GM12878 (cell line): Measurements from ENCODE around the gene PCK2. TPM values are rescaled to one million over a fixed set of nuclear protein-coding genes. Genes with fewer than 3 reads are reported as not detected.

ENCODE experiments used
- ATAC-seq: fragments of 200-7000 bp; cut with Tn5 transposase; 3 replicates; pipeline ENCODE4 v1.9.1; 2020; ENCODE audit warnings: mild to moderate bottlenecking, moderate library complexity
- BruUV-seq: library from RNA; stranded (reverse); fragments of 400-500 nt; replicated peaks from 2 replicates; lab custom pipeline; 2021; lab: Mats Ljungman, UMichigan
- CTCF ChIA-PET: fragments of 300-600 bp; sonication (Branson Sonifier 250); formaldehyde crosslinking; extraction: SDS; loops from one replicate; lab custom pipeline; 2021; ENCODE audit warnings: inconsistent platforms; lab: Yijun Ruan, JAX
- POLR2A ChIA-PET: fragments of 350-600 bp; formaldehyde crosslinking; extraction: SDS; loops from one replicate; lab custom pipeline; 2021; ENCODE audit warnings: inconsistent platforms; lab: Charles Lee
- RAD21 ChIA-PET: fragments of 300-600 bp; sonication (Branson Sonifier 250); formaldehyde crosslinking; loops from one replicate; lab custom pipeline; 2023; ENCODE audit warnings: antibody characterized with exemption; ENCODE audit not compliant: unreplicated experiment; lab: Charles Lee
- SMC1A ChIA-PET: fragments of 300-600 bp; sonication (Branson Sonifier 250); formaldehyde crosslinking; loops from one replicate; lab custom pipeline; 2023; ENCODE audit not compliant: unreplicated experiment, uncharacterized antibody; lab: Charles Lee
- DNase-seq: peaks from one replicate; pipeline ENCODE4 v3.0.0-alpha.2; 2011; ENCODE audit warnings: low read depth, low spot score
- FAIRE-seq: peaks from 3 replicates; lab custom pipeline; 2011; peaks lifted over from hg19 to GRCh38; lab: Jason Lieb, UNC
- H2AFZ ChIP-seq: 2 replicates; pipeline ENCODE4 v1.6.0; 2011; ENCODE audit warnings: low read depth, low read length, control low read depth; ENCODE audit not compliant: control insufficient read depth
- H3K27ac ChIP-seq: 2 replicates; pipeline ENCODE4 v1.5.1; 2011; ENCODE audit warnings: control low read depth; ENCODE audit not compliant: control insufficient read depth, insufficient read depth
- H3K27me3 ChIP-seq, 2 experiments: replicated peaks in 1 of 2; 2 replicates each; pipeline versions ENCODE4 v1.6.0 to v1.6.1; 2011; ENCODE audit warnings: low read length in 1 of 2; ENCODE audit not compliant: control insufficient read depth in 2 of 2, insufficient read depth in 2 of 2
- H3K36me3 ChIP-seq, 2 experiments: 2 replicates each; pipeline ENCODE4 v1.5.1; 2011; ENCODE audit warnings: low read length in 1 of 2; ENCODE audit not compliant: control insufficient read depth in 2 of 2, insufficient read depth in 2 of 2
- H3K4me1 ChIP-seq: 2 replicates; pipeline ENCODE4 v1.6.1; 2011; ENCODE audit warnings: mild to moderate bottlenecking, low read length, moderate library complexity, mixed read lengths; ENCODE audit not compliant: control insufficient read depth, insufficient read depth
- H3K4me2 ChIP-seq: 2 replicates; pipeline ENCODE4 v1.6.0; 2011; ENCODE audit warnings: control low read depth; ENCODE audit not compliant: control insufficient read depth, insufficient read depth
- H3K4me3 ChIP-seq: fragments of 200-600 bp; sonication (generic); 2 replicates; pipeline ENCODE4 v1.5.1; 2016
- H3K79me2 ChIP-seq: 2 replicates; pipeline ENCODE4 v1.6.0; 2011; ENCODE audit warnings: low read length; ENCODE audit not compliant: control insufficient read depth, insufficient read depth
- H3K9ac ChIP-seq: 2 replicates; pipeline ENCODE4 v1.8.0; 2011; ENCODE audit warnings: low read length, control low read depth, mixed read lengths; ENCODE audit not compliant: control insufficient read depth, insufficient read depth
- H3K9me3 ChIP-seq: replicated peaks from 3 replicates; pipeline ENCODE4 v1.5.1; 2011; ENCODE audit warnings: mild to moderate bottlenecking, low read length; ENCODE audit not compliant: control insufficient read depth, insufficient read depth
- H4K20me1 ChIP-seq: 2 replicates; pipeline ENCODE4 v1.6.0; 2011; ENCODE audit not compliant: control insufficient read depth, insufficient read depth
- CHD1 ChIP-seq: IDR thresholded peaks from 2 replicates; pipeline ENCODE4 v1.6.1; 2012; ENCODE audit warnings: low read depth, low read length, improper control_type of control experiment
- E2F8 ChIP-seq: fragments of 450-650 bp; IDR thresholded peaks from 2 replicates; pipeline ENCODE4 v1.6.1; 2018; ENCODE audit warnings: mild to moderate bottlenecking, low read depth, moderate library complexity; ENCODE audit not compliant: partially characterized antibody
- HDAC2 ChIP-seq: fragments of 200-600 bp; sonication (generic); IDR thresholded peaks from 2 replicates; pipeline ENCODE4 v1.6.1; 2017
- MXI1 ChIP-seq: fragments of 150-350 bp; IDR thresholded peaks from 2 replicates; pipeline ENCODE4 v1.6.1; 2011; ENCODE audit warnings: low read depth, mild to moderate bottlenecking, inconsistent platforms, low read length, improper control_type of control experiment
- POLR2A ChIP-seq: IDR thresholded peaks from 2 replicates; pipeline ENCODE4 v1.6.1; 2011; ENCODE audit warnings: low read depth, mild to moderate bottlenecking, low read length
- RELB ChIP-seq: fragments of 450-650 bp; IDR thresholded peaks from 2 replicates; pipeline ENCODE4 v1.6.1; 2017; ENCODE audit warnings: low read depth, mild to moderate bottlenecking, moderate library complexity
- ZBTB11 ChIP-seq: fragments of 450-650 bp; formaldehyde crosslinking; IDR thresholded peaks from 2 replicates; pipeline ENCODE4 v1.5.0; 2022; ENCODE audit warnings: mild to moderate bottlenecking, missing genetic modification characterization
- WGBS: methylation state at CpG from one replicate; pipeline ENCODE4 v1.1.6; 2016; ENCODE audit warnings: low lambda C conversion rate; ENCODE audit not compliant: insufficient replicate concordance, insufficient coverage; ENCODE audit errors: missing lambda C conversion rate; 5-methylcytosine and 5-hydroxymethylcytosine counted together
- in situ Hi-C: fragments of 300-500 bp; cut with MboI; formaldehyde crosslinking; loops from 9 replicates; pipeline ENCODE4 v1.14.3; 2018; ENCODE audit warnings: mixed read lengths
- intact Hi-C: fragments of 100-400 bp; cut with micrococcal nuclease; formaldehyde crosslinking; loops from one replicate; pipeline ENCODE4 v1.14.2; 2022; ENCODE audit not compliant: unreplicated experiment
- polyA plus RNA-seq, 11 experiments: library from polyadenylated mRNA; depleted of rRNA in 4 of 11; unstranded in 6 of 11; stranded (reverse) in 5 of 11; fragments of >200 nt; fragmentation: Nextera tagmentation in 4 of 11; fragmentation: Illumina TruSeq in 1 of 11; extraction: Ambion mirVana in 4 of 11; extraction: Trizol in 1 of 11; gene quantifications; 1 replicate in 1 of 11; 2 replicates in 10 of 11; pipeline versions ENCODE4 v1.2.1 to v1.2.3, GENCODE V29; 2011 to 2016; ENCODE audit warnings: inconsistent platforms in 2 of 11, missing spikeins in 2 of 11, low read depth in 1 of 11
- total RNA-seq, 4 experiments: library from RNA; depleted of rRNA in 3 of 4; stranded (reverse); fragments of >200 nt in 3 of 4; fragmentation: Illumina TruSeq in 1 of 4; extraction: Trizol in 1 of 4; gene quantifications; 2 replicates each; pipeline versions ENCODE4 v1.2.1 to v1.2.3, GENCODE V29; 2013 to 2021

Gene PCK2
- total and polyA plus RNA-seq, 10 of the 15 experiments (the other 5 are each of a cell fraction or from before 2014, with no cell fraction given) = 6.6 to 110 (median 44.6) TPM

GRCh38 chr14:24077086-24077485, 17.0 kb upstream of the PCK2 start:
- no TSS peak for BruUV-seq
- FAIRE-seq = no peak
- H3K36me3 ChIP-seq = no peaks in the 10 kb centered on the region

More at GRCh38 chr14:24077086-24077485, 17.0 kb upstream of the PCK2 start:
- no peak overlapping the region for H3K27ac ChIP-seq
- no peak overlapping the region for H3K4me2 ChIP-seq
- H3K27me3 ChIP-seq = no peaks in the 10 kb centered on the region
- TF ChIP-seq POLR2A (no peak), RELB (no peak), CHD1 (no peak), HDAC2 (no peak), E2F8 (no peak), MXI1 (no peak), ZBTB11 (CRISPR knock-in tag) (no peak)
- TF ChIP-seq, all 136 proteins: peak for 0
- Histone ChIP-seq H3K4me3 (no peak overlapping the region), H3K9me3 (no peaks in the 10 kb centered on the region), H3K79me2 (no peaks in the 10 kb centered on the region), H3K9ac (no peak overlapping the region), H4K20me1 (no peaks in the 10 kb centered on the region), H2AFZ (no peak overlapping the region), H3K4me1 (peaks cover 28% of the 10 kb centered on the region)
- RAD21 ChIA-PET = no interaction called here
- CTCF ChIA-PET = interaction anchor here (0.7 to 6.1 kb wide), 2 partner anchors 13 to 516 kb away, joined by 3 to 33 read pairs; no protein-coding TSS in a partner anchor
- intact Hi-C loops (no loop called here), in situ Hi-C loops (no loop called here)
- WGBS = 82% methylated on average over 23 of the region's 23 CpGs
- DNase-seq (no peak), ATAC-seq (no peak)
- SMC1A ChIA-PET = interaction anchor here (1.3 kb wide), 1 partner anchor 19 kb away, joined by 3 read pairs; no protein-coding TSS in a partner anchor
- POLR2A ChIA-PET = interaction anchor here (0.7 kb wide), 1 partner anchor 20 kb away, joined by 3 read pairs; no protein-coding TSS in a partner anchor
